ENCODE measurements around the gene CCDC88C.

Gene CCDC88C

DNA sequence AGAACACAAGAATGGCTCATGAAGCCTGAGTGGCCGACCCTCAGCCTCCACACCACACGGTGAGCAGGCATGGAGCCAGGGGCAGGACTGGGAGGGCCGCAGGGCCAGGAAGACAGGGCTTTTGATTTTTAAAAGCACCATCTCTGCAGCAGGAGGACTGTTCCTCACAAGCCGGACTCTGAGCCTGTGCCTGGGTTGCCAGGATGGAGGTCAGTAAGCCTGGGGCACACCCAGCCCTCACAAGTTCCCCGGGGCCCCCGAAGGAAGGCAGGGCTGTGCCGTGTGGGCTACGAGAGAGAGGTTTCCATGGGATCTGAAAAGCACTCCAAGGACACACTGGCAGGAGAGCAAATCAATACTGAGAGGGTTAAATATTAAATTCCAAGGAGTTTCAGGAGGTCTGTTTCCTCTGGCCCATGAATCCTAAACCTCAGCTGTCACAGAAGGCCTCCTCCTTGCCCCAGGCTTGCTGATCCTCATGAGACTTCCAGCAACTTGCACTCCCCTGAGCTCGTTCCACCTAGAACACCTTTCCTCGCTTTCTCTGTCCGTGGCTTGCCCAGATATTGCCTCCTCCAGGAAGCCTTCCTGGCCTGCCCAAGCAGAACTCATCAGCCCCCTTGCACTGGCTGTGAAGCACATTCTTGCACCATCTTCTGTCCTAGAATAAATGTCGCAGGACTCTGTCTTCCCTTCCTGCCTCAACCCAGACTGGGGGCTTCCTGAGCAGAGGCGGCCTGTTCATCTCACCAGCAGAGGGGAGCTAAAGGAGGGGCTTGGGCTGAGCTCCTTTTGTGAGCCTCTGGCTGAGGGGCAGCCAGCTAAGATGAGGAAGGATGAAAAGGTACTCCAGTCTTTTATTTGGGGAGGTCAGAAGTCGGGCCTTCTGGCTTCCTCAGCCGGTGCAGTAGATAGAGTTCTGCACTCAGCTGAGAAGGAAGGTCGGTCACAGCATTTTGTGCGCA lies 64.6 kb downstream of the CCDC88C start:
- H3K27me3 ChIP-seq (ENCODE audit: insufficient read depth, low read length, poor library complexity) = no peaks in the 10 kb centered on the region

DNA sequence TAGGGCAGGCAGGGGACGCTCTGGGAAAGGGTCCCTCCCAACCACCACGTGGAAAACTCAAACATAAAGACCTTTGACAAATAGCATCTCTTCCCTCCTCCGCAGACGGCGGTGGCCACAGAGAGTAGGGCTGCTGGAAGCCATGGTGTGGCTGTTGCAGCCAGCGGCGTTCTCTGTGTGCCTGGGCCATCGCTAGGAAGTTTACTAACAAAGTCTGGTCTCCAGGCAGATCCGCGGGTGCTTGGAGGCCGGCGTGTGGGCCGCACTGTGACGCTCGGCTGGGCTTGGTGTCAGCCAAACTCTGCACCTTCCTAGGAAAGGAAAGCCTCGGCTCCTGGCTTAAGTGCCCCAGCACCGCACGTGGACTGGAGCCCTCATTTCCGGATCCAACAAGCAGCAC lies 65.6 kb downstream of the CCDC88C start:
- H3K9ac ChIP-seq (ENCODE audit: low read length) = no peak overlapping the region
- H3K36me3 ChIP-seq (ENCODE audit: control insufficient read depth, insufficient read depth, low read length) = no peaks in the 10 kb centered on the region
- no peak overlapping the region for H3K4ac ChIP-seq (ENCODE audit: low read depth, low read length)
- H3K23ac ChIP-seq (ENCODE audit: low read length) = no peak overlapping the region
- no peak overlapping the region for H3K4me2 ChIP-seq (ENCODE audit: low read length)
- no peak overlapping the region for H3K18ac ChIP-seq (ENCODE audit: low read length)
- no CpG with 5 or more reads among the region's 19 CpGs for WGBS (ENCODE audit: extremely low coverage, insufficient coverage, low lambda C conversion rate)
- H2AK5ac ChIP-seq (ENCODE audit: low read length) = no peak overlapping the region
- no peak overlapping the region for H4K5ac ChIP-seq (ENCODE audit: low read length)
- H3K56ac ChIP-seq (ENCODE audit: low read length) = peak overlapping the region; percentile 31
- H3K4me3 ChIP-seq (ENCODE audit: low read length) = no peak overlapping the region
- no peak overlapping the region for H4K8ac ChIP-seq (ENCODE audit: low read depth, low read length)
- no peak overlapping the region for H3K27ac ChIP-seq (ENCODE audit: low read depth, low read length)
- H3K79me2 ChIP-seq (ENCODE audit: control insufficient read depth, insufficient read depth, low read length) = peaks cover 13% of the 10 kb centered on the region
- H2BK5ac ChIP-seq (ENCODE audit: low read length) = no peak overlapping the region
- no peaks in the 10 kb centered on the region for H3K27me3 ChIP-seq (ENCODE audit: insufficient read depth, low read length, poor library complexity)
- H3K4me1 ChIP-seq (ENCODE audit: control insufficient read depth, low read depth, low read length) = peaks cover 3% of the 10 kb centered on the region
- DNase-seq = no peak
- peaks cover 14% of the 10 kb centered on the region for H3K79me1 ChIP-seq (ENCODE audit: low read length)
- no peak overlapping the region for H2BK15ac ChIP-seq (replicated peaks; ENCODE audit: low read depth)
- no peak overlapping the region for H2BK120ac ChIP-seq (ENCODE audit: low read depth, low read length)

More for the DNA sequence above, 64.6 kb downstream of the CCDC88C start:
- no peak overlapping the region for H2BK5ac ChIP-seq (ENCODE audit: low read length)
- H3K79me1 ChIP-seq (ENCODE audit: low read length) = peaks cover 16% of the 10 kb centered on the region
- H2AK5ac ChIP-seq (ENCODE audit: low read length) = no peak overlapping the region
- WGBS (ENCODE audit: extremely low coverage, insufficient coverage, low lambda C conversion rate) = no CpG with 5 or more reads among the region's 17 CpGs
- H3K36me3 ChIP-seq (ENCODE audit: control insufficient read depth, insufficient read depth, low read length) = no peaks in the 10 kb centered on the region
- no peak overlapping the region for H3K27ac ChIP-seq (ENCODE audit: low read depth, low read length)
- H3K79me2 ChIP-seq (ENCODE audit: control insufficient read depth, insufficient read depth, low read length) = peaks cover 12% of the 10 kb centered on the region
- no peak overlapping the region for H3K9ac ChIP-seq (ENCODE audit: low read length)
- H3K4ac ChIP-seq (ENCODE audit: low read depth, low read length) = no peak overlapping the region
- no peak overlapping the region for H4K5ac ChIP-seq (ENCODE audit: low read length)
- H3K18ac ChIP-seq (ENCODE audit: low read length) = no peak overlapping the region
- no peak overlapping the region for H3K4me2 ChIP-seq (ENCODE audit: low read length)
- H3K4me1 ChIP-seq (ENCODE audit: control insufficient read depth, low read depth, low read length) = peaks cover 3% of the 10 kb centered on the region
- H3K56ac ChIP-seq (ENCODE audit: low read length) = no peak overlapping the region
- H4K8ac ChIP-seq (ENCODE audit: low read depth, low read length) = no peak overlapping the region
- H2BK15ac ChIP-seq (replicated peaks; ENCODE audit: low read depth) = no peak overlapping the region
- no peak overlapping the region for H2BK120ac ChIP-seq (ENCODE audit: low read depth, low read length)
- no peak overlapping the region for H3K23ac ChIP-seq (ENCODE audit: low read length)
- H3K4me3 ChIP-seq (ENCODE audit: low read length) = no peak overlapping the region
- DNase-seq = no peak

DNA sequence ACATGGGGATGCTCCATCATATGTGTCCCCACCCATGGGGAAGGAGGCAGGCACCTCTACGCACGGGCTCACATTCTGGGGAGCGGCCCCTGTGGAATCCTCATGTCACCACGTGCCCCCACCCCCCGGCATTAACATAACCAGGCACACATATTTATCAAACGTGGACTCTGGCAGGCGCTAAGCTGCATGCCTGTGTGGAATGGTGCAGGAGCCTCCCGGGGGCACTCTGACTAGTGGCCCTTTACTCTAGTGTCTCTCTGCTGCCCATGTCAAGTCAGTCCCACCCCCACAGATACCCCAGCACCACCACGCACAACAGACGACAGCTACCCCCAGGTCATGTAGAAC lies 66.1 kb downstream of the CCDC88C start:
- Histone ChIP-seq H3K56ac (ENCODE audit: low read length) (peak overlapping the region; percentile 20), H2BK120ac (ENCODE audit: low read depth, low read length) (no peak overlapping the region), H3K36me3 (ENCODE audit: control insufficient read depth, insufficient read depth, low read length) (no peaks in the 10 kb centered on the region), H3K79me2 (ENCODE audit: control insufficient read depth, insufficient read depth, low read length) (peaks cover 14% of the 10 kb centered on the region), H3K4ac (ENCODE audit: low read depth, low read length) (no peak overlapping the region), H3K4me2 (ENCODE audit: low read length) (no peak overlapping the region), H3K18ac (ENCODE audit: low read length) (no peak overlapping the region), H2AK5ac (ENCODE audit: low read length) (no peak overlapping the region), H3K4me1 (ENCODE audit: control insufficient read depth, low read depth, low read length) (peaks cover 3% of the 10 kb centered on the region), H3K4me3 (ENCODE audit: low read length) (no peak overlapping the region), H4K8ac (ENCODE audit: low read depth, low read length) (no peak overlapping the region), H3K23ac (ENCODE audit: low read length) (no peak overlapping the region), H3K9ac (ENCODE audit: low read length) (no peak overlapping the region), H2BK15ac (replicated peaks; ENCODE audit: low read depth) (no peak overlapping the region), H3K79me1 (ENCODE audit: low read length) (peaks cover 12% of the 10 kb centered on the region), H3K27me3 (ENCODE audit: insufficient read depth, low read length, poor library complexity) (no peaks in the 10 kb centered on the region), H3K27ac (ENCODE audit: low read depth, low read length) (no peak overlapping the region), H2BK5ac (ENCODE audit: low read length) (no peak overlapping the region), H4K5ac (ENCODE audit: low read length) (no peak overlapping the region)
- no peak for DNase-seq
- WGBS (ENCODE audit: extremely low coverage, insufficient coverage, low lambda C conversion rate) = no CpG with 5 or more reads among the region's 10 CpGs

DNA sequence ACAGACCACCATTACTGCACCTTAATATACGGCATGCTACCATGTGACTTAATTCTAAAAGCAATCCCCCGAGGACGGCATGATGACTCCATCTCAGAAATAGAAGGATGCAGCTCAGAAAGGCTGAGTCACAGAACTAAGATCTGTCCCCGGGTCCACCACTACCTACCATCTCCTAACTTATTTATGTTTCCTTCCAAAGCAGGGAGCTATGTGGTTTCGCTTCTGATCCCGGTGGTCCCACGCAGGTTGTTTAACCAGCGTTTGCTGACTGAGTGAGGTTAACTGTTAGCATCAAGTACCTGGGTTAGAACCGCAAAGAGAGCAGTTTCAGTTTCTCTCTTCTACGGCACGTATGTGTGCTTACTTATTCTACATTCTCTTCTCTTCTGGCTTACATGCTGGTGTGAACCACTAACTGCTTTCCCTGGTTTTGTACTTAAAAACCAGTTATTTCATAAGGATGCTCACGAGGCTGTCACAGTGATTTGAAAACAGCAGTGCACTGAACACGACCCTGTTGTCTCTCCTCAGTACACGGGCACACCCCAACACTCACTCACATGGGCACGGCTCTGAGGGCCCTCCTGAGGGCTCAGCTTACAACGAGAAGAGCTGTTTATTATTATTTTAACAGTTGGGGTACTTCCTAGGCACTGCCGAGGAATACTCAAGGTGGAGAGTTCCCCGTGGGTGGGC lies 66.7 kb downstream of the CCDC88C start:
- no CpG with 5 or more reads among the region's 18 CpGs for WGBS (ENCODE audit: extremely low coverage, insufficient coverage, low lambda C conversion rate)

DNA sequence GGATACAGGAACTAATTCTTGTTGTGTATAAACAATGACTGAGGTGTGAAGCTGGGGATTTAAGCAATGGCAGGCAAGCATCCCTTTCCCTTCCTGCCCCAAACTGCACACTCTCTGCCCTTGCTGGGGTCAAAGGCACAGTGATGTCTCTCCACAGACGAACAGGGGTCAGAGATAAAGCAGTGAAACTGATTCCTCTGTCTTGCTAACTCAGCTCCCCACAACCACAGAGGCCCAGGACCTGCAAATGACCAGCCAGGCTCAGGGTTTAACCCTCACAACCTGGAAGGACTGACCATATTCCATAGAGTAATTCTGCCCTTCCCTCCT lies 67.2 kb downstream of the CCDC88C start:
- Histone ChIP-seq H3K4me1 (ENCODE audit: control insufficient read depth, low read depth, low read length) (peaks cover 3% of the 10 kb centered on the region), H3K79me2 (ENCODE audit: control insufficient read depth, insufficient read depth, low read length) (peaks cover 14% of the 10 kb centered on the region), H3K36me3 (ENCODE audit: control insufficient read depth, insufficient read depth, low read length) (no peaks in the 10 kb centered on the region), H3K56ac (ENCODE audit: low read length) (no peak overlapping the region), H4K5ac (ENCODE audit: low read length) (no peak overlapping the region), H3K18ac (ENCODE audit: low read length) (no peak overlapping the region), H3K27me3 (ENCODE audit: insufficient read depth, low read length, poor library complexity) (no peaks in the 10 kb centered on the region), H2BK5ac (ENCODE audit: low read length) (no peak overlapping the region), H3K23ac (ENCODE audit: low read length) (no peak overlapping the region), H3K9ac (ENCODE audit: low read length) (no peak overlapping the region), H2AK5ac (ENCODE audit: low read length) (no peak overlapping the region), H3K4me3 (ENCODE audit: low read length) (no peak overlapping the region), H3K27ac (ENCODE audit: low read depth, low read length) (no peak overlapping the region), H2BK15ac (replicated peaks; ENCODE audit: low read depth) (no peak overlapping the region), H3K4ac (ENCODE audit: low read depth, low read length) (no peak overlapping the region), H4K8ac (ENCODE audit: low read depth, low read length) (no peak overlapping the region), H3K4me2 (ENCODE audit: low read length) (no peak overlapping the region), H2BK120ac (ENCODE audit: low read depth, low read length) (no peak overlapping the region), H3K79me1 (ENCODE audit: low read length) (peaks cover 12% of the 10 kb centered on the region)
- WGBS (ENCODE audit: extremely low coverage, insufficient coverage, low lambda C conversion rate) = no CpG with 5 or more reads among the region's 1 CpG
- no peak for DNase-seq

More for the DNA sequence above, 66.7 kb downstream of the CCDC88C start:
- no peak overlapping the region for H3K23ac ChIP-seq (ENCODE audit: low read length)
- no peak overlapping the region for H3K27ac ChIP-seq (ENCODE audit: low read depth, low read length)
- H3K4ac ChIP-seq (ENCODE audit: low read depth, low read length) = no peak overlapping the region
- no peak overlapping the region for H4K5ac ChIP-seq (ENCODE audit: low read length)
- H2AK5ac ChIP-seq (ENCODE audit: low read length) = no peak overlapping the region
- H3K4me3 ChIP-seq (ENCODE audit: low read length) = no peak overlapping the region
- no peak overlapping the region for H3K56ac ChIP-seq (ENCODE audit: low read length)
- no peaks in the 10 kb centered on the region for H3K27me3 ChIP-seq (ENCODE audit: insufficient read depth, low read length, poor library complexity)
- H4K8ac ChIP-seq (ENCODE audit: low read depth, low read length) = no peak overlapping the region
- DNase-seq = no peak
- no peak overlapping the region for H2BK15ac ChIP-seq (replicated peaks; ENCODE audit: low read depth)
- H3K4me1 ChIP-seq (ENCODE audit: control insufficient read depth, low read depth, low read length) = peaks cover 3% of the 10 kb centered on the region
- H3K4me2 ChIP-seq (ENCODE audit: low read length) = no peak overlapping the region
- no peak overlapping the region for H3K9ac ChIP-seq (ENCODE audit: low read length)
- no peak overlapping the region for H3K18ac ChIP-seq (ENCODE audit: low read length)
- no peak overlapping the region for H2BK5ac ChIP-seq (ENCODE audit: low read length)
- H3K79me1 ChIP-seq (ENCODE audit: low read length) = peaks cover 12% of the 10 kb centered on the region
- H3K79me2 ChIP-seq (ENCODE audit: control insufficient read depth, insufficient read depth, low read length) = peaks cover 14% of the 10 kb centered on the region
- H3K36me3 ChIP-seq (ENCODE audit: control insufficient read depth, insufficient read depth, low read length) = no peaks in the 10 kb centered on the region
- no peak overlapping the region for H2BK120ac ChIP-seq (ENCODE audit: low read depth, low read length)
